ENCODE data around the gene JAM3.

The JAM3 gene

DNA sequence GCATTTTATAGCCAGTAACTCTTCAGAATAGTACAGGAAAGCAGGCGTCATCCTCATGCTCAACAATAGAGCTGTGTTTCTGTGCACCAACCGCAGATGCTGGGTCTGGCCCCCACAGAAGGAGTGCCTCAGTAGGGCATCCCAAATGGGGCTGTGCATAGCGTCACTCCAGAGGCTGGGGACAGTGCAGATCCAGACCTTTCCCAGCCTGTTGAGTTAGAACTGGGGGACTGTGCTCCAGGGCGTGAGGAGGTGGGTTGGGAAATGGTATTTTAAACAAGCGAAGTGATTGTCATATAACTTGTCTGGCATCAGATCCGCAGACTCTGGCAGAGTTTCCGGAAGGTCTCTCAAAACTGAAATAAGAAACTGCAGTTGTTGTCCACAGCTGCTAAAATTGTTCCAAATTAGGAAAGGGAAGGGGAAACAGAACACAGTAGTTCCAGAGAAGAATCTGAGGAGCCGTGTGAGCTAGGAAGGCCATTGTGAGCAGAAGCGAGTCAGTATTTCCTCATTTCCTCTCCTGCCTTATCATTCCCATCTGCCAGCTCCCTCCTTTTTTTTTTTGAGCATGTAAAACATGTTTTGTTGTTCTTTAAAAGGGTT lies 52.2 kb downstream of the JAM3 start:
- H3K4me1 ChIP-seq (ENCODE audit: control insufficient read depth, low read depth, low read length) = peaks cover 11% of the 10 kb centered on the region
- no peak overlapping the region for H3K4me3 ChIP-seq (ENCODE audit: low read length)
- no peak overlapping the region for H3K9ac ChIP-seq (ENCODE audit: low read length)
- H3K27me3 ChIP-seq (ENCODE audit: control insufficient read depth, insufficient read depth, low read length) = peaks cover 26% of the 10 kb centered on the region
- no peak overlapping the region for H3K27ac ChIP-seq (ENCODE audit: low read length)
- no peaks in the 10 kb centered on the region for H3K9me3 ChIP-seq (ENCODE audit: control insufficient read depth, low read depth, low read length)
- no peaks in the 10 kb centered on the region for H3K36me3 ChIP-seq (ENCODE audit: control insufficient read depth, low read depth, low read length)

DNA sequence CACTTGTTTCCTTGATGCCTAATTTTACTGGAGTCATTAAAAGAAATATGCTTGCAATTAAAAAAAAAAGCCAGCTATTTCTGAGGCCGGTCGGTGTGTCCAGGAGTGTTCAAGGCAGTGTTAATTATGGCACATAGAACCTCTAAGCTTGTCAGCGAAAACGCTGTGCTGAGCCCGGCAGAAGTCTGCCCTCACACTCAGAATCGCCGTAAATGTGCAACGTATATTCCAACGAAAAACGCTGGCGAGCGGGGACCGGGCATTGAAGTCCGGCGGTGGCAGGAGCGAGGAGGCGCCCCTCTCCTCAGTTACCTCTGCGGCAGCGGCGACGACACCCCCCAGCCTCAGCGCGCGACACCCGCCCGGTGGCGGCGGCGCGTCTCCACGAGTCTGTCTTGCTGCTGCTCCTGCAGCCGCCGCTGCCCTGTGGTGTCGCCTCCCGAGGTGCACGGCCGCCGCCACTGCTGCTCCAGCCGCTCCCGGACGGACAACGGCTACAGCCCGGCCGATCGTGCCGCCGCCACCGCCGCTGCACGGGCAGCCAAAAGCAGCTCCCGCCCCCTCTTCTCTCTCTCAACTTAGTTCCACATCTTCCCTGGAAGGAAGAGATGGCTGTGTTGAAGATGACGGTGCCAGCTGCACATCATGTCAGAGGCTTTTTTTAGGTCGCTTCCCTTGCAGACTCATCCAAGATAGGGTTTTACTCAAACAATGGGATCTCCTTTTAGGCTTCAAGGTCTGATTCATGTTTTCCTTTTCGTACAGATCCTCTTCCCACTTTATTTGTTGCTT lies 56.0 kb downstream of the JAM3 start:
- peaks cover 22% of the 10 kb centered on the region for H3K4me1 ChIP-seq (ENCODE audit: control insufficient read depth, low read depth, low read length)
- no peak overlapping the region for H3K9ac ChIP-seq (ENCODE audit: low read length)
- no peak overlapping the region for H3K27ac ChIP-seq (ENCODE audit: low read length)
- H3K36me3 ChIP-seq (ENCODE audit: control insufficient read depth, low read depth, low read length) = no peaks in the 10 kb centered on the region
- peaks cover 26% of the 10 kb centered on the region for H3K27me3 ChIP-seq (ENCODE audit: control insufficient read depth, insufficient read depth, low read length)
- H3K4me3 ChIP-seq (ENCODE audit: low read length) = peak overlapping the region; percentile 52
- H3K9me3 ChIP-seq (ENCODE audit: control insufficient read depth, low read depth, low read length) = no peaks in the 10 kb centered on the region

DNA sequence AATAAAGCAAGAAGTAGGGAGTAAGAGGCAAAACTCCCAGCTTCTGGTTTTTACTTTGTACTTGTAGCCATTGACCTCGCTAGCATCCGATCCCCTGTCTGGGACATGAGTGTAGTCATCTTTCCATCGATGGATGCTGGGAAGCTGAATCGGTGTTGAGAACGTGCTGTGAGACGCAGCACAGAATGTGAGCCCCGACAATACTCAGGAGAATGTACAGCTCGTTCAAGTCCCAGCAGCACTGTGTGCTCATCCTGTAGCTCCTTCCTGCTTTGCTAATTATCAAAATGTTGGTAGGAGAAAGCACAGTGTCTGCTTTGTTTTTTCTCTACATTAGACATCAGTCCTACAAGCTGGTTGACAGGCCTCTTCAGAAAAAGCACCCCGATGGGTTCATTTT lies 56.6 kb downstream of the JAM3 start:
- Histone ChIP-seq H3K27ac (ENCODE audit: low read length) (no peak overlapping the region), H3K36me3 (ENCODE audit: control insufficient read depth, low read depth, low read length) (no peaks in the 10 kb centered on the region), H3K4me1 (ENCODE audit: control insufficient read depth, low read depth, low read length) (peaks cover 22% of the 10 kb centered on the region), H3K9me3 (ENCODE audit: control insufficient read depth, low read depth, low read length) (no peaks in the 10 kb centered on the region), H3K4me3 (ENCODE audit: low read length) (no peak overlapping the region), H3K27me3 (ENCODE audit: control insufficient read depth, insufficient read depth, low read length) (peaks cover 26% of the 10 kb centered on the region), H3K9ac (ENCODE audit: low read length) (no peak overlapping the region)

DNA sequence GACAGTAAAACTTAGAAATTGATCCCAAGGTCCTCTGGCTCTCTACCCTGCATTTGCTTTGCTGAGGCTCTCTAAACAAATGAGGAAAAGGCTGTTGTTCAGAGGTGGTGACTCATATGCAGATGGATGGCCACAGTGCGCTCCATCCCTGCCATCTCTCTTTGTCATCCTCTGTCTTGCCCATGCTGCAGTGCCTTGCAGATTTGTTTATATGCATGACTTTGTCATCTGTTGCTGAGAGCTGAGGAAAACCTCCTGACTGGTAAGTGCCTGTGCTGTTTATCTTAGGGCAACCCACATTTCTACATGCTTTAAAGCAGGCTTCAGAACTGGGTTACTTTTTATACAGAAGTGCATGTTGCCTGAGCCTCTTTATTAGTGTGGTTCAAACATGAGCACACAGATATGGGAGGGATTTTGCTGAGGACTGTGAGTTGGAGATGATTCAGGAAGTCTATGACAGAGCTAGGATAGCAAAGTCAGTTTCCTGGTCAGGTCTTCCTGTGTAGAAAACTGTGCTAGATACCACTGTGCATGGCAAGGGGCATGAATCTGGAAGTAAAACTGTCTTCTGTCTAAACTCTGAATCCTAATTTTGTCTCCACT lies 57.4 kb downstream of the JAM3 start:
- Histone ChIP-seq H3K27me3 (ENCODE audit: control insufficient read depth, insufficient read depth, low read length) (peaks cover 26% of the 10 kb centered on the region), H3K4me3 (ENCODE audit: low read length) (no peak overlapping the region), H3K27ac (ENCODE audit: low read length) (no peak overlapping the region), H3K9me3 (ENCODE audit: control insufficient read depth, low read depth, low read length) (no peaks in the 10 kb centered on the region), H3K4me1 (ENCODE audit: control insufficient read depth, low read depth, low read length) (peaks cover 22% of the 10 kb centered on the region), H3K9ac (ENCODE audit: low read length) (no peak overlapping the region), H3K36me3 (ENCODE audit: control insufficient read depth, low read depth, low read length) (no peaks in the 10 kb centered on the region)

DNA sequence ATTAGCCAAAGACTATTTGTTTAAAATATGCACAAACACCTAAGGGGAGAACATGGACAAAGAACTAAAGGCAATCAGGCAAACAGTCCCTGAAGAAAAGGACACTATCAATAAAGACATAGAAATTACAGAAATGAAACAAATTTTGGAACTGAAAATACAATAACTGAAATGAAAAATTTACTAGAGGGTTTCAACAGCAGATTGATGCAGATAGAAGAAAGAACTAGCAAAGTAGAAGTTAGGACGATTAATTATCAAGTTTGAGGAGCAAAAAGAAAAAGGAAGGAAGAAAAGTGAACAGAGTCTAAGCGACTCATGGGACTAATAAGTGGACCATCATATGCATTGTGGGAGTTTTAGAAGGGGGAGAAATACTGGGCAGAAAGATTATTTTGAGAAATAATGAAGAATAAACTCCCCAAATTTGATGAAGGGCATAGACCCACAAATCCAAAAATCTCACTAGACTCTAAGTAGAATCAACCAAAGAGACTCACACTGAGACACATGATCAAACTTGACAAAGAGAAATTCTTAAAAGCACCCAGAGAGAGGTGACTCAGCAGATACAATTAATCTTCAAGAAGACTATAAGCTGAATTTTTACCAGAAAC lies 62.9 kb downstream of the JAM3 start:
- no peaks in the 10 kb centered on the region for H3K9me3 ChIP-seq (ENCODE audit: control insufficient read depth, low read depth, low read length)
- H3K27ac ChIP-seq (ENCODE audit: low read length) = no peak overlapping the region
- no peak overlapping the region for H3K4me3 ChIP-seq (ENCODE audit: low read length)
- H3K4me1 ChIP-seq (ENCODE audit: control insufficient read depth, low read depth, low read length) = peaks cover 5% of the 10 kb centered on the region
- no peaks in the 10 kb centered on the region for H3K36me3 ChIP-seq (ENCODE audit: control insufficient read depth, low read depth, low read length)
- no peaks in the 10 kb centered on the region for H3K27me3 ChIP-seq (ENCODE audit: control insufficient read depth, insufficient read depth, low read length)
- no peak overlapping the region for H3K9ac ChIP-seq (ENCODE audit: low read length)

DNA sequence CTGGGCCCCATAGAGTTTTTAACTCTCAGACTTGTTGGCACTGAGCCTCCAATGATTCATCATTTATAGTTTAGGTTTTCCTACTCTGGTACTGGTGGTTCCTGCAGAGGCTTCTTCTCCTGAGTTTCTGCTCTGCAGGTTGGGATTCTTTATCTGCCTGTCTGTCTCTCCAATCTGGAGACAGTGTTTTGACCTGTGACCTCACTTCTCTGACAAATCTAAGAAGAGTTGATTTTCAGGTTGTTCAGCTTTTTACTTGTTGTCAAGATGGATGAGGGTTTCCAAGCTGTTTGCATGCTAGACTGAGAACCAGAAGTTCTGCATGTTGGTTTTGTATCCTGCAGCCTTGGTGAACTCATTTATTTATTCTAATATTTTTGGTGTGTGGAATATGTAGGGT lies 63.9 kb downstream of the JAM3 start:
- Histone ChIP-seq H3K9me3 (ENCODE audit: control insufficient read depth, low read depth, low read length) (no peaks in the 10 kb centered on the region), H3K27me3 (ENCODE audit: control insufficient read depth, insufficient read depth, low read length) (no peaks in the 10 kb centered on the region), H3K27ac (ENCODE audit: low read length) (no peak overlapping the region), H3K4me1 (ENCODE audit: control insufficient read depth, low read depth, low read length) (peaks cover 5% of the 10 kb centered on the region), H3K4me3 (ENCODE audit: low read length) (no peak overlapping the region), H3K9ac (ENCODE audit: low read length) (no peak overlapping the region), H3K36me3 (ENCODE audit: control insufficient read depth, low read depth, low read length) (no peaks in the 10 kb centered on the region)

DNA sequence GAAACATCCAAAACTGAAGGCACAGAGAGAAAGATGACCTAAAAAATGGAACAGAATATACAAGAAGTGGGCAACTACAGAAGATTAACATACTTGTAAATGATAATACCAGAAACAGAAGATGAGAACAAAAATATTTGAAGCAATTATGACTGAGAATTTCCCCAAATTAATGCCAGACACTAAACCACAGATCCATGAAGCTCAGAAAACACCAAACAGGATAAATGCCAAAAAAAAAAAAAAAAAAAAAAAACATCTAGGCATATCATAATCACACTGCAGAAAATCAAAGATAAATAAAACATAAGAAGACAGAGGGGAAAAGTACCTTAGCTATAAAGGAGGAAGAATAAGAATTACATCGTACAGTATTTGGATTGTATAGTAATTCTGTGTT lies 65.3 kb downstream of the JAM3 start:
- Histone ChIP-seq H3K9me3 (ENCODE audit: control insufficient read depth, low read depth, low read length) (no peaks in the 10 kb centered on the region), H3K4me3 (ENCODE audit: low read length) (no peak overlapping the region), H3K4me1 (ENCODE audit: control insufficient read depth, low read depth, low read length) (no peaks in the 10 kb centered on the region), H3K27me3 (ENCODE audit: control insufficient read depth, insufficient read depth, low read length) (no peaks in the 10 kb centered on the region), H3K9ac (ENCODE audit: low read length) (no peak overlapping the region), H3K27ac (ENCODE audit: low read length) (no peak overlapping the region), H3K36me3 (ENCODE audit: control insufficient read depth, low read depth, low read length) (no peaks in the 10 kb centered on the region)

DNA sequence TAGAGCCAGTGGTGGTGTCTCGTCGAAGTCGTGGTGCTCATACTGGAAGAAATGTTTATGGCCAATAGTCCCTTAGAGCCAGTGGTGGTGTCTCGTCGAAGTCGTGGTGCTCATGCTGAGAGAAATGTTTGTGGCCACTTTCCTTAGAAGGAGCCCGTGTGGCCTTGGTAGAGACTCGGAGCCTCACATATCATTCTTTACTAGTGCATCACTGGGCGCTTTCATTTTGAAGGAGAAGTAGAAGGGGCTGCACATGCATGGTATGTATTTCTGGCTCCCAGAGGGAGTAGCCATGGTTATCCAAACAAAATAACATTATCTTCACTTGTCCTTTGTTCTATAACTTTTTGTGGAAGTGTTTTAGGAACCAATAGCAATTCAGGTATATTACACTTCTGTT lies 69.5 kb downstream of the JAM3 start:
- Histone ChIP-seq H3K36me3 (ENCODE audit: control insufficient read depth, low read depth, low read length) (peaks cover 14% of the 10 kb centered on the region), H3K4me3 (ENCODE audit: low read length) (no peak overlapping the region), H3K27ac (ENCODE audit: low read length) (no peak overlapping the region), H3K9me3 (ENCODE audit: control insufficient read depth, low read depth, low read length) (peaks cover 13% of the 10 kb centered on the region), H3K9ac (ENCODE audit: low read length) (no peak overlapping the region), H3K4me1 (ENCODE audit: control insufficient read depth, low read depth, low read length) (no peaks in the 10 kb centered on the region), H3K27me3 (ENCODE audit: control insufficient read depth, insufficient read depth, low read length) (no peaks in the 10 kb centered on the region)

DNA sequence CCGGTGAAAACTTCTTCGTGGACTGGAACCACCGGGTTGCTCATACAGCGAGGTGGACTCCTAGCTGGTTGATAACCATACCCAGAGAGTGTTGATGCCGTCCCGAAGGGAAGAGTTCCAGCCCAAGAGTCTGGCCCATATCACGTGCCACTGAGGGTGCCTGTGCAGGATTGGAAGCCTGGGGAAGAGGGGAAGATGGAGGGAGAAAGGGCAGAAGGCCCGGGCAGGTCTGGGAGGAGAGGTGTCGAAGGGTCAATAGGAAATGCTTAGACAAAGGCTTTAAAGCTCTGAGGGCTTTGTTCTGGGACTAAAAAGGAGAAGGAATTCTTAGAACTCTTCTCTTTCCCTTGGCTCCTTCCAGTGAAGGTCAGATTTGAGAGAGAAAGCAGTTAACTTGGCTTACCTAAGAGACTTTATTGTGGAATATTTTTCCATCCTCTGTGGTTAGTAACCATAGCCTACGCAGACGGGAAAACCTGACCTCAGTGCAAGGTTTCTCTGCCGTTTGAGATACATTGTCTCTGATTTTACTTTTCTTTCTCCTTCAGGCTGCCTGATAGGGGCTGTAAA lies 70.5 kb downstream of the JAM3 start:
- Histone ChIP-seq H3K36me3 (ENCODE audit: control insufficient read depth, low read depth, low read length) (peaks cover 14% of the 10 kb centered on the region), H3K4me1 (ENCODE audit: control insufficient read depth, low read depth, low read length) (no peaks in the 10 kb centered on the region), H3K27me3 (ENCODE audit: control insufficient read depth, insufficient read depth, low read length) (no peaks in the 10 kb centered on the region), H3K9me3 (ENCODE audit: control insufficient read depth, low read depth, low read length) (peaks cover 20% of the 10 kb centered on the region), H3K27ac (ENCODE audit: low read length) (no peak overlapping the region), H3K4me3 (ENCODE audit: low read length) (no peak overlapping the region), H3K9ac (ENCODE audit: low read length) (no peak overlapping the region)

DNA sequence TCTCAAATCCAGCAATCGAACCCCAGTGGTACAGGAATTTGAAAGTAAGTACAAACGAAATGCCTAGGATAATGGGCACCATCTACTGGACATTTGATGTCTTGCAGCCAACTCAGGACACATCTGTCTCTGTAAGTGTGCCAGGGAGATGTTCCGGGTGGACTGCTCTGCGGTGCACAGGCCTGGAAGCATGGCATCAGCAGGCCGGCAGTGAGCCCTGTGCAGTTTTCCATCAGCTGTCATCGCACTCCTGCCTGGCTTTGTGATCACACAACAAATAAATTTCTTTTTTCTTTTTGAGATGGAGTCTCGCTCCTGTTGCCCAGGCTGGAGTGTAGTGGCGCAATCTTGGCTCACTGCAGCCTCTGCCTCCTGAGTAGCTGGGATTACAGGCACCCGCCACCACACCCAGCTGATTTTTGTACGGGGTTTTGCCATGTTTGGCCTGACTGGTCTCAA lies 71.0 kb downstream of the JAM3 start:
- Histone ChIP-seq H3K27ac (ENCODE audit: low read length) (no peak overlapping the region), H3K9ac (ENCODE audit: low read length) (no peak overlapping the region), H3K27me3 (ENCODE audit: control insufficient read depth, insufficient read depth, low read length) (no peaks in the 10 kb centered on the region), H3K4me3 (ENCODE audit: low read length) (no peak overlapping the region), H3K9me3 (ENCODE audit: control insufficient read depth, low read depth, low read length) (peaks cover 23% of the 10 kb centered on the region), H3K36me3 (ENCODE audit: control insufficient read depth, low read depth, low read length) (peaks cover 18% of the 10 kb centered on the region), H3K4me1 (ENCODE audit: control insufficient read depth, low read depth, low read length) (no peaks in the 10 kb centered on the region)

DNA sequence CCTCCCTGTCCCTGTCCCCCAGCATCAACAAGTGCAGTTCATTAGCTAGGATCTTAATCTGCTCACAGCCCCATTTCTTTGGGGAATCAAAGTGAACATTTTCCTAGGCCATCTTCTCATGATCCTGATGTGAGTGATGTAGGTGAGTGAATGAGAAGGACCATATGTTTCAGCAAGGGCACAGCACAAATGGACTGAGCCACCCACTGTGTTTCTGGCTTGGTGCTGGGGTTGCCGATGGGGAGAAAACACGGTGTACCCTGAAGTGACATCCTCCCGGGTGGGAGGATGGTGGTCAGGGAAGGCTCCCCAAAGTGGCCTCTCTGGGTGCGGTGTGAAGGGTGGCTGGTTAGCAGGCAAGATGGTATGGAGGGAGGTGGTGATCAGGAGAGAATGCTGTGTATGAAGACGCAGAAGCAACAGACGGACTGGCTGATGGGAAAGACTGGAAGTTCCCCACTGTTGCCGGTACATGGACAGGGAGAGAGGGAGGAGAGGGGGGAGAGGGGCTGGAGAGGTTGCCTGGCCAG lies 72.2 kb downstream of the JAM3 start:
- H3K4me3 ChIP-seq (ENCODE audit: low read length) = no peak overlapping the region
- H3K9me3 ChIP-seq (ENCODE audit: control insufficient read depth, low read depth, low read length) = peaks cover 29% of the 10 kb centered on the region
- H3K27ac ChIP-seq (ENCODE audit: low read length) = no peak overlapping the region
- H3K27me3 ChIP-seq (ENCODE audit: control insufficient read depth, insufficient read depth, low read length) = no peaks in the 10 kb centered on the region
- H3K36me3 ChIP-seq (ENCODE audit: control insufficient read depth, low read depth, low read length) = peaks cover 27% of the 10 kb centered on the region
- H3K9ac ChIP-seq (ENCODE audit: low read length) = no peak overlapping the region
- no peaks in the 10 kb centered on the region for H3K4me1 ChIP-seq (ENCODE audit: control insufficient read depth, low read depth, low read length)
